AG09309 (cell line): ENCODE data around the gene TWF1.

ENCODE experiments used
- DNase-seq: peaks from one replicate; pipeline ENCODE4 v3.0.0-alpha.2; 2010; ENCODE audit warnings: low read depth
- H3K4me3 ChIP-seq: 2 replicates; pipeline ENCODE4 v1.5.1; 2011; ENCODE audit warnings: mild to moderate bottlenecking, low read depth, low read length, moderate library complexity; ENCODE audit not compliant: control insufficient read depth
- CTCF ChIP-seq: IDR thresholded peaks from 2 replicates; pipeline ENCODE4 v1.5.1; 2011; ENCODE audit warnings: mild to moderate bottlenecking, low read depth, low read length, inconsistent platforms; ENCODE audit not compliant: insufficient read depth, control insufficient read depth; ENCODE audit errors: missing control alignments

The TWF1 gene

GRCh38 chr12:43744826-43745225, 61.3 kb downstream of the TWF1 start:
- H3K4me3 ChIP-seq = no peak overlapping the region
- DNase-seq = no peak
- TF ChIP-seq CTCF = no peak
